Nephron (organoid): ENCODE data around the gene SOX12.

ENCODE experiments used
- H3K27ac Mint-ChIP-seq, 3 experiments: 2 replicates each; pipeline ENCODE4 v1.8.0; 2020; ENCODE audit warnings: mixed read lengths in 3 of 3, mild to moderate bottlenecking in 2 of 3, moderate library complexity in 1 of 3
- H3K27me3 Mint-ChIP-seq: 2 replicates; pipeline ENCODE4 v1.8.0; 2021; ENCODE audit warnings: low read depth, mild to moderate bottlenecking, moderate library complexity, mixed read lengths
- H3K36me3 Mint-ChIP-seq: 2 replicates; pipeline ENCODE4 v1.8.0; 2020; ENCODE audit warnings: low read depth, mixed read lengths
- H3K4me1 Mint-ChIP-seq: 2 replicates; pipeline ENCODE4 v1.8.0; 2020; ENCODE audit warnings: mixed read lengths
- H3K4me3 Mint-ChIP-seq, 3 experiments: 2 replicates each; pipeline ENCODE4 v1.8.0; 2020; ENCODE audit warnings: mild to moderate bottlenecking in 3 of 3, mixed read lengths in 3 of 3, moderate library complexity in 2 of 3
- H3K9me3 Mint-ChIP-seq: 2 replicates; pipeline ENCODE4 v1.8.0; 2020; ENCODE audit warnings: mixed read lengths
- TF ChIP-seq, protein P1 (sequence below), 3 experiments: fragments of 200-600 bp; sonication (generic); IDR thresholded peaks; one replicate each; pipeline ENCODE4 v1.5.0; 2021; ENCODE audit warnings: antibody characterized with exemption in 3 of 3; ENCODE audit not compliant: unreplicated experiment in 3 of 3

Gene SOX12

DNA sequence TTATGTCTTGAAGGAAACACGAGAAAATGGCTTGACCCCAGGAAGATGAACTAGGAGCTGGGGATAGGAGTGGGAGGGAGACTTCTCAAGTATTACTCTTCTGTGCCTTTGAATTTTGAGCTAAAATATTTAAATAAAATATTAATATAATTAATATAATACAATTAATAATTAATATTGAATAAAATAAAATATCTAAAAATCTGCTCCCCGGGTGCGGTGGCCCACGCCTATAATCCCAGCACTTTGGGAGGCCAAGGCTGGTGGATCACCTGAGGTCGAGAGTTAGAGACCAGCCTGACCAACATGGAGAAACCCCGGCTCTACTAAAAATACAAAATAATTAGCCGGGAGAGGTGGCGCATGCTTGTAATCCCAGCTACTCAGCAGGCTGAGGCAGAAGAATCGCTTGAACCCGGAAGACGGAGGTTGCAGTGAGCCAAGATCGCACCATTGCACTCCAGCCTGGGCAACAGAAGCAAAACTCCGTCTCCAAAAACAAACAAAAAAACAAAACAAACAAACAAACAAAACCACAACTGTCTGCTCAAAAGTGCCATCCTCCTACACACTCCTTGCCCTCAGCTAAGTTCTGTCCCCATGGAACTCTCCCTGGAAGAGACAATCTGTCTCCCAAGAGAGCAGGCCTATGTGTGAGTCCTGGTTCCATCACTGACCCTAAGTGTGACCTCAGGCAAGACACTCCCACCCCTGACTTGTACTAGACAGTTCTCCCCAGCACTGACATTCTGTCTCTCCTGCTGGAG is 41.5 kb downstream of the SOX12 start:
- Mint-ChIP-seq H3K4me1 (peaks cover under 1% of the 10 kb centered on the region), H3K4me3 (no peak overlapping the region), H3K27ac (peak overlapping the region in 2 of 3 experiments; percentile 18 to 41), H3K27me3 (peaks cover 9% of the 10 kb centered on the region), H3K36me3 (no peaks in the 10 kb centered on the region), H3K9me3 (no peaks in the 10 kb centered on the region)
- TF ChIP-seq, protein P1, sequence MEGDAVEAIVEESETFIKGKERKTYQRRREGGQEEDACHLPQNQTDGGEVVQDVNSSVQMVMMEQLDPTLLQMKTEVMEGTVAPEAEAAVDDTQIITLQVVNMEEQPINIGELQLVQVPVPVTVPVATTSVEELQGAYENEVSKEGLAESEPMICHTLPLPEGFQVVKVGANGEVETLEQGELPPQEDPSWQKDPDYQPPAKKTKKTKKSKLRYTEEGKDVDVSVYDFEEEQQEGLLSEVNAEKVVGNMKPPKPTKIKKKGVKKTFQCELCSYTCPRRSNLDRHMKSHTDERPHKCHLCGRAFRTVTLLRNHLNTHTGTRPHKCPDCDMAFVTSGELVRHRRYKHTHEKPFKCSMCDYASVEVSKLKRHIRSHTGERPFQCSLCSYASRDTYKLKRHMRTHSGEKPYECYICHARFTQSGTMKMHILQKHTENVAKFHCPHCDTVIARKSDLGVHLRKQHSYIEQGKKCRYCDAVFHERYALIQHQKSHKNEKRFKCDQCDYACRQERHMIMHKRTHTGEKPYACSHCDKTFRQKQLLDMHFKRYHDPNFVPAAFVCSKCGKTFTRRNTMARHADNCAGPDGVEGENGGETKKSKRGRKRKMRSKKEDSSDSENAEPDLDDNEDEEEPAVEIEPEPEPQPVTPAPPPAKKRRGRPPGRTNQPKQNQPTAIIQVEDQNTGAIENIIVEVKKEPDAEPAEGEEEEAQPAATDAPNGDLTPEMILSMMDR (IDR thresholded peaks at IDR 0.05; ENCODE audit: unreplicated experiment in 3 of 3) = no peak

DNA sequence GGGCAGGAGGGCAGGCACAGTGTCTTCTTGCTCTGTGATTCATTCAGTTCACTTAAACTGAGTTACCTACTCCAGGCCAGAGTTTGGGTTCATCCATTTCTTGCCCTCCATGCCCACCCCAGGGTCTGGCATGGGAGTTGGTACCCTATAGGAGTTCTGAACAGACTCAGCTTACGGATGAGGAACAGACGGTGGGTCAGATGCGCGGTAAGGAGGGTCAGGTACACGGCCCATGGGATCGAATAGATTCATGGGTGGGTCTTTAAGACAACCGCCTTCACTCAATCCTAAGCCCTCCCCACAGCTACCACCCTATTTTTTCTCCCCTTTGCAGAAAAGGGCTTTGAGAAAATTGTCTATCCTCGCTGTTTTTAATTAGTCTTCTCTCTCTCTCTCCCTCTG is 42.1 kb downstream of the SOX12 start:
- no peaks in the 10 kb centered on the region for H3K9me3 Mint-ChIP-seq
- peaks cover 9% of the 10 kb centered on the region for H3K27me3 Mint-ChIP-seq
- H3K4me1 Mint-ChIP-seq = peaks cover 4% of the 10 kb centered on the region
- TF ChIP-seq, protein P1 (IDR thresholded peaks at IDR 0.05; ENCODE audit: unreplicated experiment in 3 of 3) = no peak
- peak overlapping the region in 2 of 3 experiments; percentile 2 to 41 for H3K27ac Mint-ChIP-seq
- H3K4me3 Mint-ChIP-seq = peak overlapping the region in 1 of 3 experiments; percentile 7
- no peaks in the 10 kb centered on the region for H3K36me3 Mint-ChIP-seq

DNA sequence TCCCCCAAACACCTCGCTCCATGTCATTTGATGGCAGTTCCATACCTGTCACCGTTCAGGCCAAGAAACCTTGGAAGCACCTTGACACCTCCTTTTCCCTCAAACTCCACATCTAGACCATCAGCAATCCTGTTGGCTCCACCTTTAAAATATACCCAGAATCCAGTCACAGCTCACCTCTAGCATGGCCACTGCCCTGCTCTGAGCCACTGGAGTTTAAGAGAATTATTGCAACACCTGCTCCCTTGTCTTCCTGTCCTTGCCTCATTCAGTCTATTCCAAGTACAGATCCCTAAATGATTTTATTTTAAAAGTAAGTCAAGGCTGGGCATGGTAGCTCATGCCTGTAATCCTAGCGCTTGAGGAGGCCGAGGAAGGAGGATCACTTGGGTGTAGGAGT is 43.6 kb downstream of the SOX12 start:
- Mint-ChIP-seq H3K9me3 (no peaks in the 10 kb centered on the region), H3K4me3 (no peak overlapping the region), H3K27ac (peak overlapping the region in 1 of 3 experiments; percentile 12), H3K36me3 (no peaks in the 10 kb centered on the region), H3K4me1 (peaks cover 4% of the 10 kb centered on the region), H3K27me3 (peaks cover 9% of the 10 kb centered on the region)
- TF ChIP-seq, protein P1 (IDR thresholded peaks at IDR 0.05; ENCODE audit: unreplicated experiment in 3 of 3) = no peak

GRCh38 chr20:370151-370600 is 44.8 kb downstream of the SOX12 start:
- H3K9me3 Mint-ChIP-seq = no peaks in the 10 kb centered on the region
- H3K36me3 Mint-ChIP-seq = no peaks in the 10 kb centered on the region
- no peak overlapping the region for H3K4me3 Mint-ChIP-seq
- H3K4me1 Mint-ChIP-seq = peaks cover 4% of the 10 kb centered on the region
- TF ChIP-seq, protein P1 (IDR thresholded peaks at IDR 0.05; ENCODE audit: unreplicated experiment in 3 of 3) = no peak
- peak overlapping the region in 1 of 3 experiments; percentile 8 for H3K27ac Mint-ChIP-seq
- H3K27me3 Mint-ChIP-seq = peaks cover 6% of the 10 kb centered on the region

DNA sequence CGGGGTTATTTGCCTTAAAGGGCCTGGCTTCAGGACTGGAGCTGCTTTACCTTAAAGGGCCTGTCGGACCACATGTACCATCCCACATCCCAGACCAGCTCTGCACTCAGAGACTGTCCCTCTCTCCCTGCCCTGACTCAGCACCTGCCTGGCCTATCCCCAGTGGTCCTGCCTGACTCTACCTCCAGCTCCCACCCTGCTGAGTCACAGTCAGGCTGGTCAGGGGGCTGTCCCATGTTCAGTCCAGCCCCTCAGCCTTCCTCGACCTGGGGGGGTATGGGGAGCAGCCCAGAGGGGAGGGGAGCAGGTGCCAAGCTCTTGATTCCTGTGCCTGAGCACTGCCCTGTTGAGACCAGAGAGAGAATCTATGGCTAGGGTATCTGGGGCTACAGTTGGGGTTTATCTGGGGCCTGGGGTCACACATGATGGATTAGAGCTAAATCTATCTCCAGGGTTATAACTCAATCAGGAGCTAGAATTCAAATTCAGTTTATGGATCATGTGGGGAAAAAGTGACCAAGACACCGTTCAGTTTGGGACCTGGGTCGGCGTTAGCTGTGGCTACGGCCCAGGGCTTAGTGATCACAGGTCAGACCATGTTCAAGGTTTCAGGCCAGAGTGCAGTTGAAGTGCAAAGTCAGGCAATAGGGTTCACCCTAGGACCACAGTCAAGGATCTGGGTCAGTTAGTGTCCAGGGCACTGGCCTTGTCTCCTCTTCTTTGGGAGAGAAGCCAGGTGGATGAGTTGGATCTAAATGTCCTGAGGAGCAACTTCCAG is 45.8 kb downstream of the SOX12 start:
- TF ChIP-seq, protein P1 (IDR thresholded peaks at IDR 0.05; ENCODE audit: unreplicated experiment in 3 of 3) = no peak
- H3K4me1 Mint-ChIP-seq = peaks cover 4% of the 10 kb centered on the region
- peak overlapping the region in 1 of 3 experiments; percentile 86 for H3K27ac Mint-ChIP-seq
- H3K9me3 Mint-ChIP-seq = no peaks in the 10 kb centered on the region
- peaks cover 9% of the 10 kb centered on the region for H3K27me3 Mint-ChIP-seq
- H3K4me3 Mint-ChIP-seq = no peak overlapping the region
- H3K36me3 Mint-ChIP-seq = no peaks in the 10 kb centered on the region
